SK-N-SH treated with all-trans-retinoic acid at 6 μM for 48 hours (cell line): ENCODE measurements around the gene UBXN6.

ENCODE experiments used
- ARNTL ChIP-seq: fragments of 450-650 bp; formaldehyde crosslinking; IDR thresholded peaks from 2 replicates; pipeline ENCODE4 v1.5.0; 2020; ENCODE audit warnings: low read depth, mild to moderate bottlenecking, moderate library complexity, borderline replicate concordance
- CSDC2 ChIP-seq: fragments of 250-450 bp; sonication (Bioruptor Pico); IDR thresholded peaks from 2 replicates; pipeline ENCODE4 v1.5.0; 2020; ENCODE audit warnings: mild to moderate bottlenecking, moderate library complexity
- ISL1 ChIP-seq: fragments of 250-450 bp; sonication (Bioruptor Pico); IDR thresholded peaks from 2 replicates; pipeline ENCODE4 v2.1.2; 2022; ENCODE audit warnings: mild to moderate bottlenecking, moderate library complexity
- OSR1 ChIP-seq: fragments of 250-450 bp; sonication (Bioruptor Pico); IDR thresholded peaks from 2 replicates; pipeline ENCODE4 v1.8.0; 2022; ENCODE audit warnings: moderate library complexity, mild to moderate bottlenecking, inconsistent platforms
- PATZ1 ChIP-seq: fragments of 250-450 bp; sonication (Bioruptor Pico); IDR thresholded peaks from 2 replicates; pipeline ENCODE4 v1.8.0; 2020; ENCODE audit warnings: mild to moderate bottlenecking, moderate library complexity, borderline replicate concordance
- PPARA ChIP-seq: fragments of 250-450 bp; sonication (Bioruptor Pico); IDR thresholded peaks from 2 replicates; pipeline ENCODE4 v1.5.0; 2020; ENCODE audit warnings: mild to moderate bottlenecking, borderline replicate concordance
- TSHZ2 ChIP-seq: fragments of 250-450 bp; sonication (Bioruptor Pico); IDR thresholded peaks from 2 replicates; pipeline ENCODE4 v1.5.0; 2020; ENCODE audit warnings: mild to moderate bottlenecking, moderate library complexity
- ZFP3 ChIP-seq: fragments of 250-450 bp; sonication (Bioruptor Pico); IDR thresholded peaks from 2 replicates; pipeline ENCODE4 v1.5.0; 2020; ENCODE audit warnings: mild to moderate bottlenecking, moderate library complexity
- ZFP30 ChIP-seq: fragments of 450-650 bp; formaldehyde crosslinking; IDR thresholded peaks from 2 replicates; pipeline ENCODE4 v1.5.0; 2022; ENCODE audit warnings: mild to moderate bottlenecking, moderate library complexity
- ZNF70 ChIP-seq: fragments of 450-650 bp; formaldehyde crosslinking; IDR thresholded peaks from 2 replicates; pipeline ENCODE4 v1.5.0; 2020; ENCODE audit warnings: mild to moderate bottlenecking, moderate library complexity
- TF ChIP-seq, protein P1 (sequence below): fragments of 250-450 bp; sonication (Bioruptor Pico); IDR thresholded peaks from 2 replicates; pipeline ENCODE4 v1.5.1; 2021; ENCODE audit warnings: mild to moderate bottlenecking, moderate library complexity
- TF ChIP-seq, protein P2 (sequence below): fragments of 250-450 bp; sonication (Bioruptor Pico); IDR thresholded peaks from 2 replicates; pipeline ENCODE4 v1.5.1; 2020; ENCODE audit warnings: low read depth, mild to moderate bottlenecking, moderate library complexity

GRCh38 chr19:4496304-4496703, 38.7 kb upstream of the UBXN6 start:
- TF ChIP-seq ZFP3 (CRISPR knock-in tag), result no peak
- TF ChIP-seq PATZ1 (CRISPR knock-in tag), result no peak
- TF ChIP-seq OSR1 (CRISPR knock-in tag), result no peak
- TF ChIP-seq, protein P1, sequence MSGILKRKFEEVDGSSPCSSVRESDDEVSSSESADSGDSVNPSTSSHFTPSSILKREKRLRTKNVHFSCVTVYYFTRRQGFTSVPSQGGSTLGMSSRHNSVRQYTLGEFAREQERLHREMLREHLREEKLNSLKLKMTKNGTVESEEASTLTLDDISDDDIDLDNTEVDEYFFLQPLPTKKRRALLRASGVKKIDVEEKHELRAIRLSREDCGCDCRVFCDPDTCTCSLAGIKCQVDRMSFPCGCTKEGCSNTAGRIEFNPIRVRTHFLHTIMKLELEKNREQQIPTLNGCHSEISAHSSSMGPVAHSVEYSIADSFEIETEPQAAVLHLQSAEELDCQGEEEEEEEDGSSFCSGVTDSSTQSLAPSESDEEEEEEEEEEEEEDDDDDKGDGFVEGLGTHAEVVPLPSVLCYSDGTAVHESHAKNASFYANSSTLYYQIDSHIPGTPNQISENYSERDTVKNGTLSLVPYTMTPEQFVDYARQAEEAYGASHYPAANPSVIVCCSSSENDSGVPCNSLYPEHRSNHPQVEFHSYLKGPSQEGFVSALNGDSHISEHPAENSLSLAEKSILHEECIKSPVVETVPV (CRISPR knock-in tag), result no peak
- no peak for TF ChIP-seq CSDC2 (CRISPR knock-in tag)
- no peak for TF ChIP-seq ZNF70 (CRISPR knock-in tag)
- TF ChIP-seq TSHZ2 (CRISPR knock-in tag), result no peak
- TF ChIP-seq ISL1, result no peak
- no peak for TF ChIP-seq ZFP30 (CRISPR knock-in tag)
- TF ChIP-seq ARNTL (CRISPR knock-in tag), result no peak
- no peak for TF ChIP-seq PPARA (CRISPR knock-in tag)
- TF ChIP-seq, protein P2, sequence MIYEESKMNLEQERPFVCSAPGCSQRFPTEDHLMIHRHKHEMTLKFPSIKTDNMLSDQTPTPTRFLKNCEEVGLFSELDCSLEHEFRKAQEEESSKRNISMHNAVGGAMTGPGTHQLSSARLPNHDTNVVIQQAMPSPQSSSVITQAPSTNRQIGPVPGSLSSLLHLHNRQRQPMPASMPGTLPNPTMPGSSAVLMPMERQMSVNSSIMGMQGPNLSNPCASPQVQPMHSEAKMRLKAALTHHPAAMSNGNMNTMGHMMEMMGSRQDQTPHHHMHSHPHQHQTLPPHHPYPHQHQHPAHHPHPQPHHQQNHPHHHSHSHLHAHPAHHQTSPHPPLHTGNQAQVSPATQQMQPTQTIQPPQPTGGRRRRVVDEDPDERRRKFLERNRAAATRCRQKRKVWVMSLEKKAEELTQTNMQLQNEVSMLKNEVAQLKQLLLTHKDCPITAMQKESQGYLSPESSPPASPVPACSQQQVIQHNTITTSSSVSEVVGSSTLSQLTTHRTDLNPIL (CRISPR knock-in tag), result no peak
